ENCODE measurements around the gene DDX28. TPM values are rescaled to one million over a fixed set of nuclear protein-coding genes. Genes with fewer than 3 reads are reported as not detected.

The DDX28 gene
- total and polyA plus RNA-seq, 4 donors: 7.6 to 11.6 (median 8.4) TPM

GRCh38 chr16:68021490-68021889, 1.5 kb downstream of the DDX28 start:
- WGBS: 93% methylated on average over 10 of the region's 10 CpGs
- DNase-seq (ENCODE audit: low spot score): no peak
- Histone ChIP-seq H3K9ac (ENCODE audit: low read depth in 1 of 2, low read length in 2 of 2) (no peak overlapping the region), H3K27ac (ENCODE audit: low read depth in 1 of 2, low read length in 2 of 2) (no peak overlapping the region), H3K4me3 (ENCODE audit: low read depth in 1 of 3, low read length in 3 of 3) (no peak overlapping the region), H3K27me3 (ENCODE audit: control insufficient read depth in 4 of 4, insufficient read depth in 4 of 4, low read length in 3 of 4) (no peaks in the 10 kb centered on the region), H3K36me3 (ENCODE audit: control insufficient read depth in 4 of 4, insufficient read depth in 3 of 4, low read depth in 1 of 4, low read length in 3 of 4) (peaks cover 0 to 2% (median 0%) of the 10 kb centered on the region in 4 donors), H3K4me1 (ENCODE audit: control insufficient read depth in 4 of 4, insufficient read depth in 4 of 4, low read length in 3 of 4) (peaks cover 6 to 27% (median 24%) of the 10 kb centered on the region in 4 donors), H3K9me3 (ENCODE audit: control insufficient read depth in 4 of 4, low read length in 3 of 4) (no peaks in the 10 kb centered on the region)
- TF ChIP-seq SP1 (IDR thresholded peaks at IDR 0.05): no peak
- TF ChIP-seq FOXA2 (IDR thresholded peaks at IDR 0.05): no peak
- no peak for TF ChIP-seq NR2F2 (IDR thresholded peaks at IDR 0.05)
- TF ChIP-seq FOXA1 (IDR thresholded peaks at IDR 0.05): no peak
- TF ChIP-seq EGR1 (IDR thresholded peaks at IDR 0.05; ENCODE audit: low read depth in 2 of 2): no peak
- TF ChIP-seq, protein P1, sequence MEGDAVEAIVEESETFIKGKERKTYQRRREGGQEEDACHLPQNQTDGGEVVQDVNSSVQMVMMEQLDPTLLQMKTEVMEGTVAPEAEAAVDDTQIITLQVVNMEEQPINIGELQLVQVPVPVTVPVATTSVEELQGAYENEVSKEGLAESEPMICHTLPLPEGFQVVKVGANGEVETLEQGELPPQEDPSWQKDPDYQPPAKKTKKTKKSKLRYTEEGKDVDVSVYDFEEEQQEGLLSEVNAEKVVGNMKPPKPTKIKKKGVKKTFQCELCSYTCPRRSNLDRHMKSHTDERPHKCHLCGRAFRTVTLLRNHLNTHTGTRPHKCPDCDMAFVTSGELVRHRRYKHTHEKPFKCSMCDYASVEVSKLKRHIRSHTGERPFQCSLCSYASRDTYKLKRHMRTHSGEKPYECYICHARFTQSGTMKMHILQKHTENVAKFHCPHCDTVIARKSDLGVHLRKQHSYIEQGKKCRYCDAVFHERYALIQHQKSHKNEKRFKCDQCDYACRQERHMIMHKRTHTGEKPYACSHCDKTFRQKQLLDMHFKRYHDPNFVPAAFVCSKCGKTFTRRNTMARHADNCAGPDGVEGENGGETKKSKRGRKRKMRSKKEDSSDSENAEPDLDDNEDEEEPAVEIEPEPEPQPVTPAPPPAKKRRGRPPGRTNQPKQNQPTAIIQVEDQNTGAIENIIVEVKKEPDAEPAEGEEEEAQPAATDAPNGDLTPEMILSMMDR (IDR thresholded peaks at IDR 0.05; ENCODE audit: low read depth, low read length, missing input control): no peak
- no peak for TF ChIP-seq JUND (IDR thresholded peaks at IDR 0.05)
- TF ChIP-seq YY1 (IDR thresholded peaks at IDR 0.05): no peak
- TF ChIP-seq, protein P2, sequence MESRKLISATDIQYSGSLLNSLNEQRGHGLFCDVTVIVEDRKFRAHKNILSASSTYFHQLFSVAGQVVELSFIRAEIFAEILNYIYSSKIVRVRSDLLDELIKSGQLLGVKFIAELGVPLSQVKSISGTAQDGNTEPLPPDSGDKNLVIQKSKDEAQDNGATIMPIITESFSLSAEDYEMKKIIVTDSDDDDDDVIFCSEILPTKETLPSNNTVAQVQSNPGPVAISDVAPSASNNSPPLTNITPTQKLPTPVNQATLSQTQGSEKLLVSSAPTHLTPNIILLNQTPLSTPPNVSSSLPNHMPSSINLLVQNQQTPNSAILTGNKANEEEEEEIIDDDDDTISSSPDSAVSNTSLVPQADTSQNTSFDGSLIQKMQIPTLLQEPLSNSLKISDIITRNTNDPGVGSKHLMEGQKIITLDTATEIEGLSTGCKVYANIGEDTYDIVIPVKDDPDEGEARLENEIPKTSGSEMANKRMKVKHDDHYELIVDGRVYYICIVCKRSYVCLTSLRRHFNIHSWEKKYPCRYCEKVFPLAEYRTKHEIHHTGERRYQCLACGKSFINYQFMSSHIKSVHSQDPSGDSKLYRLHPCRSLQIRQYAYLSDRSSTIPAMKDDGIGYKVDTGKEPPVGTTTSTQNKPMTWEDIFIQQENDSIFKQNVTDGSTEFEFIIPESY (IDR thresholded peaks at IDR 0.05): no peak
- no peak for TF ChIP-seq HNF4G (IDR thresholded peaks at IDR 0.05)
- TF ChIP-seq HNF4A (conservative IDR thresholded peaks at IDR 0.05): no peak
- no peak for TF ChIP-seq RXRA (IDR thresholded peaks at IDR 0.05)
- TF ChIP-seq TAF1 (conservative IDR thresholded peaks at IDR 0.05): no peak
- TF ChIP-seq, protein P3, sequence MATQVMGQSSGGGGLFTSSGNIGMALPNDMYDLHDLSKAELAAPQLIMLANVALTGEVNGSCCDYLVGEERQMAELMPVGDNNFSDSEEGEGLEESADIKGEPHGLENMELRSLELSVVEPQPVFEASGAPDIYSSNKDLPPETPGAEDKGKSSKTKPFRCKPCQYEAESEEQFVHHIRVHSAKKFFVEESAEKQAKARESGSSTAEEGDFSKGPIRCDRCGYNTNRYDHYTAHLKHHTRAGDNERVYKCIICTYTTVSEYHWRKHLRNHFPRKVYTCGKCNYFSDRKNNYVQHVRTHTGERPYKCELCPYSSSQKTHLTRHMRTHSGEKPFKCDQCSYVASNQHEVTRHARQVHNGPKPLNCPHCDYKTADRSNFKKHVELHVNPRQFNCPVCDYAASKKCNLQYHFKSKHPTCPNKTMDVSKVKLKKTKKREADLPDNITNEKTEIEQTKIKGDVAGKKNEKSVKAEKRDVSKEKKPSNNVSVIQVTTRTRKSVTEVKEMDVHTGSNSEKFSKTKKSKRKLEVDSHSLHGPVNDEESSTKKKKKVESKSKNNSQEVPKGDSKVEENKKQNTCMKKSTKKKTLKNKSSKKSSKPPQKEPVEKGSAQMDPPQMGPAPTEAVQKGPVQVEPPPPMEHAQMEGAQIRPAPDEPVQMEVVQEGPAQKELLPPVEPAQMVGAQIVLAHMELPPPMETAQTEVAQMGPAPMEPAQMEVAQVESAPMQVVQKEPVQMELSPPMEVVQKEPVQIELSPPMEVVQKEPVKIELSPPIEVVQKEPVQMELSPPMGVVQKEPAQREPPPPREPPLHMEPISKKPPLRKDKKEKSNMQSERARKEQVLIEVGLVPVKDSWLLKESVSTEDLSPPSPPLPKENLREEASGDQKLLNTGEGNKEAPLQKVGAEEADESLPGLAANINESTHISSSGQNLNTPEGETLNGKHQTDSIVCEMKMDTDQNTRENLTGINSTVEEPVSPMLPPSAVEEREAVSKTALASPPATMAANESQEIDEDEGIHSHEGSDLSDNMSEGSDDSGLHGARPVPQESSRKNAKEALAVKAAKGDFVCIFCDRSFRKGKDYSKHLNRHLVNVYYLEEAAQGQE (IDR thresholded peaks at IDR 0.05): no peak
- no peak for TF ChIP-seq RAD21 (IDR thresholded peaks at IDR 0.05)
- TF ChIP-seq, protein P4, sequence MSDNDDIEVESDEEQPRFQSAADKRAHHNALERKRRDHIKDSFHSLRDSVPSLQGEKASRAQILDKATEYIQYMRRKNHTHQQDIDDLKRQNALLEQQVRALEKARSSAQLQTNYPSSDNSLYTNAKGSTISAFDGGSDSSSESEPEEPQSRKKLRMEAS (IDR thresholded peaks at IDR 0.05): no peak
- TF ChIP-seq ATF3 (IDR thresholded peaks at IDR 0.05): no peak
- no peak for TF ChIP-seq GABPA (IDR thresholded peaks at IDR 0.05 in 1 of 2, conservative IDR thresholded peaks at IDR 0.05 in 1 of 2)
